Endothelial cell of umbilical vein (primary cell): ENCODE data around the gene APOC4. TPM values are rescaled to one million over a fixed set of nuclear protein-coding genes. Genes with fewer than 3 reads are reported as not detected.

ENCODE experiments used
- BruUV-seq: library from RNA; stranded (reverse); fragments of 400-500 nt; replicated peaks from 2 replicates; lab custom pipeline; 2021; lab: Mats Ljungman, UMichigan
- CTCF ChIA-PET: fragments of 300-600, 350-600 bp; sonication (Branson Sonifier 250); formaldehyde crosslinking; loops from one replicate; lab custom pipeline; 2021; ENCODE audit warnings: antibody characterized with exemption, inconsistent platforms; lab: Charles Lee
- POLR2A ChIA-PET: fragments of 300-600, 350-600 bp; sonication (Branson Sonifier 250); formaldehyde crosslinking; loops from one replicate; lab custom pipeline; 2021; ENCODE audit warnings: antibody characterized with exemption, inconsistent platforms; lab: Charles Lee
- DNase-seq: peaks from one replicate; pipeline ENCODE4 v3.0.0-alpha.2; 2011; ENCODE audit warnings: low read depth, low spot score
- FAIRE-seq: peaks from 2 replicates; lab custom pipeline; 2011; peaks lifted over from hg19 to GRCh38; lab: Jason Lieb, UNC
- H2AFZ ChIP-seq: 2 replicates; pipeline ENCODE4 v1.6.0; 2012; ENCODE audit warnings: low read depth, low read length, control low read depth, inconsistent platforms
- H3K27ac ChIP-seq: 2 replicates; pipeline ENCODE4 v1.5.1; 2011; ENCODE audit warnings: low read depth, mild to moderate bottlenecking, control low read depth, low read length, moderate library complexity; ENCODE audit not compliant: insufficient read depth
- H3K27me3 ChIP-seq, 2 experiments: 2 replicates each; pipeline versions ENCODE4 v1.6.0 to v1.6.1; 2011; ENCODE audit warnings: low read length in 2 of 2, mixed read lengths in 1 of 2; ENCODE audit not compliant: control insufficient read depth in 2 of 2, insufficient read depth in 2 of 2
- H3K36me3 ChIP-seq, 2 experiments: 2 replicates in 1 of 2; 3 replicates in 1 of 2; pipeline ENCODE4 v1.5.1; 2011; ENCODE audit warnings: low read length in 2 of 2, mild to moderate bottlenecking in 1 of 2, moderate library complexity in 1 of 2; ENCODE audit not compliant: control insufficient read depth in 2 of 2, insufficient read depth in 2 of 2; ENCODE audit errors: extremely low read depth in 1 of 2
- H3K4me1 ChIP-seq: 3 replicates; pipeline ENCODE4 v1.5.1; 2011; ENCODE audit warnings: mild to moderate bottlenecking, low read length; ENCODE audit not compliant: control insufficient read depth, insufficient read depth; ENCODE audit errors: extremely low read depth
- H3K4me2 ChIP-seq: 2 replicates; pipeline ENCODE4 v1.6.1; 2011; ENCODE audit warnings: low read length, control low read depth, mixed read lengths; ENCODE audit not compliant: insufficient read depth
- H3K4me3 ChIP-seq, 3 experiments: fragments of 200-600 bp in 1 of 3; sonication (generic), shearing (Covaris generic) in 1 of 3; replicated peaks in 1 of 3; 2 replicates each; pipeline ENCODE4 v1.5.1; 2011 to 2016; ENCODE audit warnings: control low read depth in 3 of 3, low read length in 3 of 3, mild to moderate bottlenecking in 2 of 3, inconsistent platforms in 1 of 3, low read depth in 1 of 3, moderate library complexity in 1 of 3; ENCODE audit not compliant: insufficient read depth in 1 of 3
- H3K79me2 ChIP-seq: 2 replicates; pipeline ENCODE4 v1.6.0; 2012; ENCODE audit warnings: low read length, inconsistent platforms; ENCODE audit not compliant: control insufficient read depth, insufficient read depth
- H3K9ac ChIP-seq: replicated peaks from 2 replicates; pipeline ENCODE3; 2011; ENCODE audit warnings: low read length, control low read depth; ENCODE audit not compliant: insufficient read depth; ENCODE audit errors: extremely low read depth
- H3K9me1 ChIP-seq: replicated peaks from 3 replicates; pipeline ENCODE4 v1.6.0; 2011; ENCODE audit warnings: mild to moderate bottlenecking, low read length; ENCODE audit not compliant: control insufficient read depth, insufficient read depth; ENCODE audit errors: extremely low read depth
- H3K9me3 ChIP-seq: replicated peaks from 2 replicates; pipeline ENCODE4 v1.5.1; 2012; ENCODE audit warnings: low read length, inconsistent platforms; ENCODE audit not compliant: control insufficient read depth, insufficient read depth
- H4K20me1 ChIP-seq: replicated peaks from 2 replicates; pipeline ENCODE3; 2011; ENCODE audit warnings: mild to moderate bottlenecking, low read length; ENCODE audit not compliant: control insufficient read depth, insufficient read depth; ENCODE audit errors: extremely low read depth
- EZH2 ChIP-seq: IDR thresholded peaks from 2 replicates; pipeline ENCODE4 v1.6.1; 2012; ENCODE audit warnings: borderline replicate concordance, low read depth, mild to moderate bottlenecking, moderate library complexity, low read length, inconsistent platforms; ENCODE audit not compliant: severe bottlenecking
- FOS ChIP-seq: IDR thresholded peaks from 2 replicates; pipeline ENCODE4 v1.6.1; 2011; ENCODE audit warnings: mild to moderate bottlenecking, low read length, moderate library complexity, borderline replicate concordance; ENCODE audit not compliant: insufficient read depth
- GATA2 ChIP-seq: IDR thresholded peaks from 2 replicates; pipeline ENCODE4 v1.7.0; 2011; ENCODE audit warnings: low read depth, mild to moderate bottlenecking, moderate library complexity, mixed read lengths, low read length; ENCODE audit not compliant: insufficient read length, insufficient read depth
- JUN ChIP-seq: IDR thresholded peaks from 2 replicates; pipeline ENCODE4 v1.6.1; 2011; ENCODE audit warnings: borderline replicate concordance, low read depth; ENCODE audit not compliant: insufficient read length, insufficient read depth
- MYC ChIP-seq: IDR thresholded peaks from one replicate; pipeline ENCODE4 v1.6.1; 2011; ENCODE audit warnings: mild to moderate bottlenecking, low read depth, low read length
- POLR2A ChIP-seq: IDR thresholded peaks from 2 replicates; pipeline ENCODE4 v1.6.1; 2012; ENCODE audit warnings: low read depth, mild to moderate bottlenecking, control low read depth, low read length
- POLR2AphosphoS5 ChIP-seq: IDR thresholded peaks from 2 replicates; pipeline ENCODE4 v1.6.1; 2012; ENCODE audit warnings: low read depth, mild to moderate bottlenecking, control low read depth, low read length, moderate library complexity; ENCODE audit not compliant: insufficient read depth
- dilution Hi-C: fragments of 300-500 bp; cut with MboI; formaldehyde crosslinking; loops from one replicate; pipeline ENCODE4 v1.15.0; 2019; ENCODE audit warnings: low sequenced_read_pairs; ENCODE audit not compliant: extremely low pct_ligation_motif_present
- intact Hi-C: fragments of 100-400 bp; cut with micrococcal nuclease; formaldehyde crosslinking; loops from one replicate; pipeline ENCODE4 v1.10.0; 2022
- polyA plus RNA-seq, 4 experiments: library from polyadenylated mRNA; depleted of rRNA in 3 of 4; stranded (reverse) in 3 of 4; unstranded in 1 of 4; fragments of >200 nt; gene quantifications; 2 replicates each; pipeline versions ENCODE4 v1.2.1 to v1.2.3, GENCODE V29; 2011 to 2012; ENCODE audit warnings: missing spikeins in 1 of 4
- total RNA-seq: library from RNA; stranded (reverse); gene quantifications from 2 replicates; pipeline ENCODE4 v1.2.3, GENCODE V29; 2021
- TF ChIP-seq, protein P1 (sequence below): IDR thresholded peaks from 2 replicates; pipeline ENCODE4 v1.6.1; 2011; ENCODE audit not compliant: insufficient read depth, insufficient read length
- TF ChIP-seq, protein P2 (sequence below), 2 donors: IDR thresholded peaks; 1 replicate in 1 of 2; 2 replicates in 1 of 2; pipeline ENCODE4 v1.5.1; 2011; ENCODE audit warnings: low read length in 2 of 2, mild to moderate bottlenecking in 2 of 2, moderate library complexity in 2 of 2, control low read depth in 1 of 2, inconsistent platforms in 1 of 2, low read depth in 1 of 2; ENCODE audit not compliant: insufficient read depth in 1 of 2; ENCODE audit errors: extremely low read depth in 1 of 2

APOC4 gene
- total and polyA plus RNA-seq, 2 donors (not counting 3 experiments of a cell fraction or from before 2014, with no cell fraction given) = not detected

DNA sequence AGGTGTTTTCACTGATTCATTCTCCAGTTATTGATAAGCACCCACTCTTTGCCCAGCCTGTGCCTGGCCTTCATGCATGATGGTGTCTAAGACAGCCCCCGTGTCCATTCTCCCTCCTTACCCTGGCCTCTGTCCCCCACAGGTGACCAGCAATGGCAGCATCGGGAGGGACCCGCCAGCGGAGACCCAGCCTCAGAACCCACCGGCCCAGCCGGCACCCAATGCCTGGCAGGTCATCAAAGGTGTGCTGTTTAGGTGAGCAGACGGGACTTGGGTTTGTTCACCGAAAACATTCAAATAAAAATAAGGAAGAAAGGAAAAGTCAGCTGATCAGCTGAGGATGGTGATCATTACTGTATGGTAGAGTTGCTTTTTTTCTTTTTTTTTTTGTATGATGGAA is 19.8 kb downstream of the APOC4 start:
- Histone ChIP-seq H3K4me3 (no peak overlapping the region), H3K36me3 (peaks cover 9 to 17% of the 10 kb centered on the region in 2 experiments), H3K9ac (no peak overlapping the region), H3K27ac (no peak overlapping the region), H2AFZ (no peak overlapping the region), H3K4me1 (peaks cover under 1% of the 10 kb centered on the region), H4K20me1 (no peaks in the 10 kb centered on the region), H3K27me3 (no peaks in the 10 kb centered on the region), H3K79me2 (peaks cover 46% of the 10 kb centered on the region), H3K9me3 (no peaks in the 10 kb centered on the region), H3K9me1 (no peaks in the 10 kb centered on the region), H3K4me2 (no peak overlapping the region)
- BruUV-seq = no TSS peak
- TF ChIP-seq, protein P1, sequence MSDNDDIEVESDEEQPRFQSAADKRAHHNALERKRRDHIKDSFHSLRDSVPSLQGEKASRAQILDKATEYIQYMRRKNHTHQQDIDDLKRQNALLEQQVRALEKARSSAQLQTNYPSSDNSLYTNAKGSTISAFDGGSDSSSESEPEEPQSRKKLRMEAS = no peak
- FAIRE-seq = no peak
- intact Hi-C loops (no loop called here), dilution Hi-C loops (no loop called here)
- DNase-seq = no peak
- CTCF ChIA-PET = interaction anchor here (1.3 kb wide), 1 partner anchor 29 kb away, joined by 3 read pairs; no protein-coding TSS in a partner anchor
- POLR2A ChIA-PET = no interaction called here

DNA sequence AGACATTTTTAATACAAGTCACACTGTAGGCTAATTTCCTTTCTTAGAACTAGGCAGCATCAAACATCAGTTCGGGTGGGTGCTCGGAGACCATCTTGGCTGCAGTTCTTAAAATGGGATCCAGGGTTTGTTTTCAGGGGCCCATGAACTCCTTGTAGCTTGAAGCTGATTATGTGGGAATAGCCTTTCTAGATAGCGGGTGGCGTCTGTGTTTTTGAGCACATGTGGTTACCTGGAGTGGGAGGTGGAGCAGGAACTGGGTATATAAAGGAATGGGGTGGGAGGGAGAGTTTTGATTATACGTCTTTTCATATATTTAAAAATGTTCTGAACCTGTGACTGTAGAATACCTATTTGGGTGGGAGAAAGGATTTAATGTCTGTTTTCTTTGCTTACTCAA is 26.1 kb downstream of the APOC4 start:
- Histone ChIP-seq H3K4me2 (no peak overlapping the region), H4K20me1 (no peaks in the 10 kb centered on the region), H3K9ac (no peak overlapping the region), H3K4me3 (no peak overlapping the region), H3K27ac (no peak overlapping the region), H2AFZ (no peak overlapping the region), H3K9me1 (no peaks in the 10 kb centered on the region), H3K36me3 (peaks cover 4 to 19% of the 10 kb centered on the region in 2 experiments), H3K9me3 (no peaks in the 10 kb centered on the region), H3K4me1 (no peaks in the 10 kb centered on the region), H3K27me3 (no peaks in the 10 kb centered on the region), H3K79me2 (no peaks in the 10 kb centered on the region)
- TF ChIP-seq FOS (no peak), MYC (no peak), EZH2 (no peak), JUN (no peak), POLR2A (no peak), POLR2AphosphoS5 (no peak), GATA2 (no peak)
- TF ChIP-seq, protein P1 = no peak
- TF ChIP-seq, protein P2, sequence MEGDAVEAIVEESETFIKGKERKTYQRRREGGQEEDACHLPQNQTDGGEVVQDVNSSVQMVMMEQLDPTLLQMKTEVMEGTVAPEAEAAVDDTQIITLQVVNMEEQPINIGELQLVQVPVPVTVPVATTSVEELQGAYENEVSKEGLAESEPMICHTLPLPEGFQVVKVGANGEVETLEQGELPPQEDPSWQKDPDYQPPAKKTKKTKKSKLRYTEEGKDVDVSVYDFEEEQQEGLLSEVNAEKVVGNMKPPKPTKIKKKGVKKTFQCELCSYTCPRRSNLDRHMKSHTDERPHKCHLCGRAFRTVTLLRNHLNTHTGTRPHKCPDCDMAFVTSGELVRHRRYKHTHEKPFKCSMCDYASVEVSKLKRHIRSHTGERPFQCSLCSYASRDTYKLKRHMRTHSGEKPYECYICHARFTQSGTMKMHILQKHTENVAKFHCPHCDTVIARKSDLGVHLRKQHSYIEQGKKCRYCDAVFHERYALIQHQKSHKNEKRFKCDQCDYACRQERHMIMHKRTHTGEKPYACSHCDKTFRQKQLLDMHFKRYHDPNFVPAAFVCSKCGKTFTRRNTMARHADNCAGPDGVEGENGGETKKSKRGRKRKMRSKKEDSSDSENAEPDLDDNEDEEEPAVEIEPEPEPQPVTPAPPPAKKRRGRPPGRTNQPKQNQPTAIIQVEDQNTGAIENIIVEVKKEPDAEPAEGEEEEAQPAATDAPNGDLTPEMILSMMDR (IDR thresholded peaks at IDR 0.05; ENCODE audit: extremely low read depth in 1 of 2, insufficient read depth in 1 of 2, low read depth in 1 of 2, low read length in 2 of 2) = no peak
- DNase-seq (no peak), FAIRE-seq (no peak)
- intact Hi-C loops = no loop called here
- no TSS peak for BruUV-seq
- dilution Hi-C loops = no loop called here
- ChIA-PET CTCF (no interaction called here), POLR2A (no interaction called here)
